ENCODE measurements around the gene SND1. TPM values are rescaled to one million over a fixed set of nuclear protein-coding genes. Genes with fewer than 3 reads are reported as not detected.

Gene SND1
- total and polyA plus RNA-seq, 9 donors: 88.3 to 125 (median 97.7) TPM

DNA sequence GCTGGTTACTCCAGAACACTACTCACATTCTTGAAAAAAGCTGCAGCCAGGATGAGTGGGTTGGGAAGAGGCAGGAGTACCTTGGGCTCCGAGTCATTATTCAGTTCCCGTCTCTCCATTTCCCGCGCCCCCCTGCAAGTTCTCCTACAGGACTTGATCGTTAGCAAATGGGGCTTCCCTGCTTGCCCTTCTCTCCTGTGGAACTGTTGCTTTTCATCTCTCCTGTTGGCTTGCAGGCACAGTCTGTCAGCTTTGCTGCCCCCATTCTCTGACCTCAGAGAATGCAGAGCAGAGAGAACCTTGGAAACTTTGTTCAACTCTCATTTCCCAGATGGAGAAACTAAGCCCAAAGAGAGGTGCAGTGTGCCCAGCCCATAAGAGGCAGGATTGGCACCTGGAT, 414.9 kb downstream of the SND1 start:
- WGBS (ENCODE audit: insufficient coverage): 73% methylated on average over 5 of the region's 5 CpGs

DNA sequence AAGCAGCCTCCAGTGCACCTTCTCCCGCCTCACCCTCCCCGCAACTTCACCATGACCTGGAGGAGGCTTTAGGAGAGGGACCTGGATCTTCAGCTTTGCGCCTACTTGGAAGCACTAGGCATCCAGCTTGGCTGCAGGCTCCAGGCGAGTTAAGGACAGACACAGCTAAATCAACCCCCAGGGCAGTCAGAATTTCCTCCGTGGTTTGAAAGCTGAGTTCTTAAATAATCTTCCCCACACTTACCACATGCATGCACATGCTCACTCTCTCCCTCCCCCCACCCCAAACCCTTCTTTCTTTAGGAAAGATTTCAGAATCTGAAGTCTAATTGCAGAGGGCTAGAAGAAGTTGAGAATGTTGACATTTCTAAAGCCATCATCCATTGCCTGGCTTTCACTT, 416.0 kb downstream of the SND1 start:
- no peak overlapping the region for H3K27ac ChIP-seq (ENCODE audit: low read length)
- H3K9me3 ChIP-seq (replicated peaks; ENCODE audit: control insufficient read depth, low read depth, low read length): no peaks in the 10 kb centered on the region
- no peak overlapping the region for H3K4me3 ChIP-seq (ENCODE audit: low read length)
- 73% methylated on average over 5 of the region's 5 CpGs for WGBS (ENCODE audit: insufficient coverage)
- H3K27me3 ChIP-seq (ENCODE audit: control insufficient read depth, insufficient read depth, low read length): no peaks in the 10 kb centered on the region
- DNase-seq: no peak
- H3K4me1 ChIP-seq (ENCODE audit: control insufficient read depth, insufficient read depth, low read length): no peaks in the 10 kb centered on the region
- H3K36me3 ChIP-seq (ENCODE audit: control insufficient read depth, insufficient read depth, low read length): peaks cover 11% of the 10 kb centered on the region

More for the DNA sequence above, 414.9 kb downstream of the SND1 start:
- peaks cover 6% of the 10 kb centered on the region for H3K4me1 ChIP-seq (ENCODE audit: control insufficient read depth, insufficient read depth, low read length)
- no peak for DNase-seq
- no peaks in the 10 kb centered on the region for H3K27me3 ChIP-seq (ENCODE audit: control insufficient read depth, insufficient read depth, low read length)
- no peak overlapping the region for H3K27ac ChIP-seq (ENCODE audit: low read length)
- no peaks in the 10 kb centered on the region for H3K9me3 ChIP-seq (replicated peaks; ENCODE audit: control insufficient read depth, low read depth, low read length)
- H3K36me3 ChIP-seq (ENCODE audit: control insufficient read depth, insufficient read depth, low read length): peaks cover 11% of the 10 kb centered on the region
- no peak overlapping the region for H3K4me3 ChIP-seq (ENCODE audit: low read length)

DNA sequence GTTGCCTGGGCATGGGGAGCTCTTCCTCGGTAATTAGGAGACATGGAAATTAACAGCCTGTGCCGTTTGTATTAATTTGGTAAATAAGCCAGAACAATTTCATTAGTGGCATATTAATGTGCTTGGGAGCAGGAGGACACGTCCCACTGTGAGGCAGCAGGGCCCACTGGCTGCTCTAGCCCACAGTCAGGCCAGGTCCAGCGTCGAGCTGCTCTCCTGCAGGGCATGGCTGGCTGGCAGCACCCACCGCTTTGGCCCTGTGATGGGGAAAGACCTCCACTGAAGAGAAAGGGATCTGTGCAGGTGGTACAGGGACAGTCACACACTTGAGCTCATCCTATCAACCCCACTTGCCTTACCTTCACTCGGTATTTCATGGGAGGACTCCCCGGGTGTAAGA, 416.8 kb downstream of the SND1 start:
- Histone ChIP-seq H3K4me3 (ENCODE audit: low read length) (no peak overlapping the region), H3K9me3 (replicated peaks; ENCODE audit: control insufficient read depth, low read depth, low read length) (no peaks in the 10 kb centered on the region), H3K4me1 (ENCODE audit: control insufficient read depth, insufficient read depth, low read length) (peaks cover 5% of the 10 kb centered on the region), H3K27me3 (ENCODE audit: control insufficient read depth, insufficient read depth, low read length) (no peaks in the 10 kb centered on the region), H3K36me3 (ENCODE audit: control insufficient read depth, insufficient read depth, low read length) (peaks cover 11% of the 10 kb centered on the region), H3K27ac (ENCODE audit: low read length) (no peak overlapping the region)
- 91% methylated on average over 3 of the region's 8 CpGs for WGBS (ENCODE audit: insufficient coverage)
- DNase-seq: no peak

DNA sequence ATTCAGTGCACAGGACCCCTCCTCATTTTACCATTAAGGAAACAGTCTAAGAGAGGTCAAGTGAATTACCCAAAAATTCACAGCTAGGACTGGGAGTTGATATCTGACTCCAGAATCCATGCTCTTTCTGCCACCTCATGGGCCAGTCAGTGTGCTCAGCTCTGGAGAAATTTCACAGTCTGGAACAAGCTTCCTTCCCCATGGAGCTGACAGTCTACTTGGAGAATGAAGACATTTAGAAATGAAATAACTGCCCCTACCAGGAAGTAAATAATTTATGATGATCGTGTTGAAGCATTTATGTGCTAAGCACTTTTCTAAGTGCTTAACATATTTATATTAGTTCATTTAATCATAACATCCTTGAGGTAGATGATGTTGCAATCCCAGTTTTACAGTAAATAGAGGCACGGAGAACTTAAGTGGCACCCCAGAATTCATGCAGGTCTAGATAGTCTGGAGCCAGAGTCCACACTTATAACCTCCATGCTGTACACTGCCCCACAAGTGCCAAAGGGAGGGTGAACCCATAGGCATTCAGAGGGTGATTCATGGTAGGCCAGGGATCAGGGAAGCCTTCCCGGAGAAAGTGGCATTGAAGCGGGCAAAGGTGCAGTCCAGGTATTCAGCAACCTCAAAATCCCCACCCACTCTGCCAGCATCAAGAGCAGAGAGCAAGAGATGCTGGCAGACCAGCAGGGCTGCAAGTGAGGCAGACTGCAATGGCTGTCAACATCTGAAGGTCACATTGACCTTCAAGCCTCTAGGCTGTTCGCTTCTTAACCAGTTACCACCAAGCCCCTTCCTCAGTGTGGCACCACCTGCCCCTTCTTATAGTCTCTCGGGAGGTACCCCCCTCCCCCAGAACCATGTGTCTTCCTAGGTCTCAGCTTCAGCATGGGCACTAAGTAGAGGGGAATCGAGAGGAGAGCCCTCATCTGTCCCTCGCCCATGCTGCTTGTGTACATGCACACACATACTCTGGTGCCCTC, 417.7 kb downstream of the SND1 start:
- H3K27me3 ChIP-seq (ENCODE audit: control insufficient read depth, insufficient read depth, low read length): no peaks in the 10 kb centered on the region
- no peak overlapping the region for H3K27ac ChIP-seq (ENCODE audit: low read length)
- peaks cover 14% of the 10 kb centered on the region for H3K4me1 ChIP-seq (ENCODE audit: control insufficient read depth, insufficient read depth, low read length)
- WGBS (ENCODE audit: insufficient coverage): 100% methylated on average over 5 of the region's 8 CpGs
- H3K9me3 ChIP-seq (replicated peaks; ENCODE audit: control insufficient read depth, low read depth, low read length): no peaks in the 10 kb centered on the region
- DNase-seq: no peak
- H3K36me3 ChIP-seq (ENCODE audit: control insufficient read depth, insufficient read depth, low read length): peaks cover 16% of the 10 kb centered on the region
- no peak overlapping the region for H3K4me3 ChIP-seq (ENCODE audit: low read length)

DNA sequence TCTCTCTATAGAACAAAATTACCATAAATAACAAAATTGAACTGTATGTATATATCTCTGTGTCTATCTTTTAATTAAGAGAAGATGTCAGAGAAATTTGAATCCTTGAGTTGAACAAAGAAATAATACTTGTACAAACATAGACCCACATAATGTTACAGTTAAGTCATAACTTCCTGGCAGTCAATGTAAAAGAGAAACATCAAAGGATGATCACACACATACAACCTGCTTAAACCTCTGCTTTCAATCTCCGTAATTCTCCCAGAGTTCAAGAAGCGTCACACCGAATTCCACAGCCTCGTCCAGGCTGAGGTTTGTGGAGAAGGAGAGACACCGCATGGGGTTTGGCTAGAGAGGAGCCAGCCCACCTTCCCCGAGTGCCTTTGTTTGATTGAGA, 419.4 kb downstream of the SND1 start:
- no peak overlapping the region for H3K27ac ChIP-seq (ENCODE audit: low read length)
- 48% methylated on average over 2 of the region's 6 CpGs for WGBS (ENCODE audit: insufficient coverage)
- no peaks in the 10 kb centered on the region for H3K27me3 ChIP-seq (ENCODE audit: control insufficient read depth, insufficient read depth, low read length)
- H3K4me1 ChIP-seq (ENCODE audit: control insufficient read depth, insufficient read depth, low read length): peaks cover 31% of the 10 kb centered on the region
- peaks cover 16% of the 10 kb centered on the region for H3K36me3 ChIP-seq (ENCODE audit: control insufficient read depth, insufficient read depth, low read length)
- DNase-seq: no peak
- H3K4me3 ChIP-seq (ENCODE audit: low read length): no peak overlapping the region
- H3K9me3 ChIP-seq (replicated peaks; ENCODE audit: control insufficient read depth, low read depth, low read length): no peaks in the 10 kb centered on the region

DNA sequence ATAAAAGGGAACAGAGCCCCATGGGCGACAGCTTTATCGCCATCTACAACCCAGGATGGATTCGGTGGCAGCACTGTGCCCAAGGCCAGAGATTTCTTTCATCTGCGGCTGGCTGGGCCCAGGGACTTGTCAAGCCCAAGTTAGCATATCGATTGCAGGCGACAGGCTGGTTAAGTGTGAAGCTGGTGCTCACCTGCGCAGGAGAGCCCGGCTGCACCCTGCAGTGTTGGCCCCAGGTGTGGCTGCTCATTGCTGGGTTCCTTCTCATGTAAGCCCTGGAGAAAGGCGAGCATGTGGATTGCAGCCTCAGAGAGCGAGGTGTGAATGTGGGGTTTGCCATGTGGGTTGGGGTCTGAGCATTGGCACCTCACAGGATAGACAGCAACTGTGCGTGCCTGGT, 419.8 kb downstream of the SND1 start:
- Histone ChIP-seq H3K4me3 (ENCODE audit: low read length) (no peak overlapping the region), H3K27ac (ENCODE audit: low read length) (no peak overlapping the region), H3K36me3 (ENCODE audit: control insufficient read depth, insufficient read depth, low read length) (peaks cover 16% of the 10 kb centered on the region), H3K4me1 (ENCODE audit: control insufficient read depth, insufficient read depth, low read length) (peaks cover 35% of the 10 kb centered on the region), H3K27me3 (ENCODE audit: control insufficient read depth, insufficient read depth, low read length) (no peaks in the 10 kb centered on the region), H3K9me3 (replicated peaks; ENCODE audit: control insufficient read depth, low read depth, low read length) (no peaks in the 10 kb centered on the region)
- 89% methylated on average over 9 of the region's 11 CpGs for WGBS (ENCODE audit: insufficient coverage)
- no peak for DNase-seq

DNA sequence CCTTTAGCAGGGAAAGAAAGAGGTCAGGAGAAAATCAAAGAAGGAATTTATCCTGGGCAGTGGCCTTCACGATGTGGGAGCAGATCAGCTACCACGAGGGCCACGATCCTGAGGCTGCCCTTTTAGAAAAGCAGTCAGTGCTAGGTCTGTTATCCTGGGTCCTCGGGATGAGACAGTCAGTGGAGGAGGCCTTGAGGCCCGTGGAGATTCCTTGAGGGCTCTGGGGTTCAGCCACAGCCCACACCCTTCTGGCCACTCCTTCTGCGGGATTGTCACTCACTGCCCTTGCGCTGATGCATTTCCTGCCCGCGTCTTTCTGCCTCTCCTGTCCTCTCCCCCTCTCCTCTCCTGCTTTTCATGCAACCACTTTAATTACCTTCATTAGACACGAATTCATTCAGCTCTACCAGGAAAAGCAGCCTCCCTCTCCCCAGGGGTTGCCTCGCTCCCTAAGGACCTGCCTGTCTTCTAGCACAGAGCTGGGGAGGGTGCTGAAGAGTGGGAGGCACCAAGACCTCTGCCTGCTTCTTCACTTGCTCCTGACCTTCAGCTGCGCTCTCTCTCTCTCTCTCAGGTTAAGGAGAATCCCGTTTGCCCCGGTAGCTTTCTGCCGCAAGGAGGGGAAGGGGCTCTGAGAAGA, 421.8 kb downstream of the SND1 start:
- H3K9me3 ChIP-seq (replicated peaks; ENCODE audit: control insufficient read depth, low read depth, low read length): no peaks in the 10 kb centered on the region
- H3K36me3 ChIP-seq (ENCODE audit: control insufficient read depth, insufficient read depth, low read length): peaks cover 23% of the 10 kb centered on the region
- 86% methylated on average over 13 of the region's 15 CpGs for WGBS (ENCODE audit: insufficient coverage)
- no peak overlapping the region for H3K27ac ChIP-seq (ENCODE audit: low read length)
- H3K4me3 ChIP-seq (ENCODE audit: low read length): no peak overlapping the region
- H3K27me3 ChIP-seq (ENCODE audit: control insufficient read depth, insufficient read depth, low read length): no peaks in the 10 kb centered on the region
- no peak for DNase-seq
- peaks cover 44% of the 10 kb centered on the region for H3K4me1 ChIP-seq (ENCODE audit: control insufficient read depth, insufficient read depth, low read length)

DNA sequence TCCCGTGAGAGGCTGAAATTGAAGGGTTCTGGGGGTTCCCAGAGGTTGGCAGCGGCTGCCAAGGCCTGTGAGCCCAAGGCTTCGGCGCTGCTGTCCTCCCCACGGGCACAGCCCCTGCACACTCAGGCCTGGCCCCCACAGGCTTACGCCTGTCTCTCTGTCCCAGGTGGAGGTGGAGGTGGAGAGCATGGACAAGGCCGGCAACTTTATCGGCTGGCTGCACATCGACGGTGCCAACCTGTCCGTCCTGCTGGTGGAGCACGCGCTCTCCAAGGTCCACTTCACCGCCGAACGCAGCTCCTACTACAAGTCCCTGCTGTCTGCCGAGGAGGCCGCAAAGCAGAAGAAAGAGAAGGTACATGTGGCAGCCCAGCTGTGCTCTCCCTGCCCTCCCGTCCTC, 422.3 kb downstream of the SND1 start:
- no peak for DNase-seq

DNA sequence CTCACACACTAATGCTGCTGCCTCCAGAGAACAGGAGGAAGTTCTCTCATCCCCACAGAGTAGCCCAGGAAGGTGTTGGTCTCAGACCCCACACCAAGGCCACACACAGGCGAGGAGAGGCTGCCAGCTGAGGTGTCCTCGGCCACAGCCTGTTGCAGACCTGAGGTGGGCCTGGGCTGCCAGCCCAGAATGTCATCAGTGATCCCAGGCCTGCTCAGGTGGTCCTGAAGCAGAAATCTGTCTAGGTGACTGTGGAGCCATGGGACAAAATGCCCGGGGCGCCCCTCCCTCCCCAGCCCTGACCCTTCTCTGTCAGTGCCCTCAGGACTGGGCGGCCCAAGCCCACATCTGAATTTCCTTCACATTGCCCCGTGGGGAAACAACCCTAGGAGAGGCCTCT, 422.7 kb downstream of the SND1 start:
- peaks cover 29% of the 10 kb centered on the region for H3K36me3 ChIP-seq (ENCODE audit: control insufficient read depth, insufficient read depth, low read length)
- DNase-seq: no peak
- peaks cover 44% of the 10 kb centered on the region for H3K4me1 ChIP-seq (ENCODE audit: control insufficient read depth, insufficient read depth, low read length)
- WGBS (ENCODE audit: insufficient coverage): 60% methylated on average over 1 of the region's 6 CpGs
- H3K9me3 ChIP-seq (replicated peaks; ENCODE audit: control insufficient read depth, low read depth, low read length): no peaks in the 10 kb centered on the region
- no peaks in the 10 kb centered on the region for H3K27me3 ChIP-seq (ENCODE audit: control insufficient read depth, insufficient read depth, low read length)
- no peak overlapping the region for H3K4me3 ChIP-seq (ENCODE audit: low read length)
- H3K27ac ChIP-seq (ENCODE audit: low read length): no peak overlapping the region

More for the DNA sequence above, 422.3 kb downstream of the SND1 start:
- WGBS (ENCODE audit: insufficient coverage): 82% methylated on average over 17 of the region's 19 CpGs
- H3K27me3 ChIP-seq (ENCODE audit: control insufficient read depth, insufficient read depth, low read length): no peaks in the 10 kb centered on the region
- H3K4me1 ChIP-seq (ENCODE audit: control insufficient read depth, insufficient read depth, low read length): peaks cover 44% of the 10 kb centered on the region
- no peak overlapping the region for H3K27ac ChIP-seq (ENCODE audit: low read length)
- peaks cover 25% of the 10 kb centered on the region for H3K36me3 ChIP-seq (ENCODE audit: control insufficient read depth, insufficient read depth, low read length)
- no peak overlapping the region for H3K4me3 ChIP-seq (ENCODE audit: low read length)
- no peaks in the 10 kb centered on the region for H3K9me3 ChIP-seq (replicated peaks; ENCODE audit: control insufficient read depth, low read depth, low read length)

All from muscle of leg (tissue), 11 donors.